A549 treated with dexamethasone at 1 μM for 4 hours (cell line): ENCODE data around the gene LIG1. TPM values are rescaled to one million over a fixed set of nuclear protein-coding genes. Genes with fewer than 3 reads are reported as not detected.

Experiments used
- total RNA-seq: library from RNA; stranded (reverse); fragments of 200-300 nt; extraction: Qiagen RNA extraction; gene quantifications from 5 replicates; pipeline ENCODE4 v1.2.3, GENCODE V29; 2022

Gene LIG1
- 59.2 to 68.1 TPM (median 61.0 TPM) in 5 replicates for total RNA-seq

GRCh38 chr19:48169939-48170803, at the start of gene LIG1, which contains the start of gene ZSWIM9:
LIG1 (minus strand) TSS chr19:48170344; CDS start chr19:48165566, 4,778 bp downstream.
ZSWIM9 (plus strand) TSS chr19:48170680; CDS start chr19:48171803, 1,123 bp downstream.

GRCh38 chr19:48110350-48110966, 59.7 kb downstream of the LIG1 start, which contains the start of gene PLA2G4C:
PLA2G4C (minus strand) TSS chr19:48110817; CDS start chr19:48106529, 4,288 bp downstream.

Other genes starting within 250 kb of the LIG1 start
- not detected in 5 replicates for gene BSPH1, start 178.2 kb downstream of the LIG1 start, total RNA-seq
- not detected in 5 replicates for gene ELSPBP1, start 175.7 kb downstream of the LIG1 start, total RNA-seq
- not detected in 5 replicates for gene CABP5, start 126.3 kb downstream of the LIG1 start, total RNA-seq
- gene PLA2G4C, start 59.5 kb downstream of the LIG1 start, total RNA-seq: 8.4 to 14.5 TPM (median 12.2 TPM) in 5 replicates
- 4.8 to 7.7 TPM (median 6.1 TPM) in 5 replicates for gene ZSWIM9, start 336 bp upstream of the LIG1 start, total RNA-seq
- 14.8 to 18.9 TPM (median 18.0 TPM) in 5 replicates for gene CARD8, start 85.6 kb upstream of the LIG1 start, total RNA-seq
- gene ZNF114, start 99.7 kb upstream of the LIG1 start, total RNA-seq: 8.3 to 10.1 TPM (median 9.5 TPM) in 5 replicates
- gene EMP3, start 155.2 kb upstream of the LIG1 start, total RNA-seq: 380 to 538 TPM (median 393 TPM) in 5 replicates
- 3.6 to 4.8 TPM (median 4.8 TPM) in 5 replicates for gene TMEM143, start 193.6 kb upstream of the LIG1 start, total RNA-seq
- gene SYNGR4, start 194.0 kb upstream of the LIG1 start, total RNA-seq: 2.3 to 3.7 TPM (median 2.8 TPM) in 5 replicates
- 328 to 488 TPM (median 483 TPM) in 5 replicates for gene KDELR1, start 221.2 kb upstream of the LIG1 start, total RNA-seq
- gene GRIN2D, start 223.3 kb upstream of the LIG1 start, total RNA-seq: 5.0 to 9.7 TPM (median 8.6 TPM) in 5 replicates